Skeletal muscle cell (primary cell): ENCODE measurements around the gene USHBP1.

Source experiments
- DNase-seq: peaks from one replicate; pipeline ENCODE4 v3.0.0-alpha.2; 2010; ENCODE audit warnings: low read depth
- H3K4me3 ChIP-seq: 2 replicates; pipeline ENCODE4 v1.5.1; 2011; ENCODE audit warnings: low read depth, mild to moderate bottlenecking, control low read depth, low read length, moderate library complexity

Gene USHBP1

GRCh38 chr19:17200408-17201079 is 64.0 kb downstream of the USHBP1 start:
- no peak for DNase-seq
- no peak overlapping the region for H3K4me3 ChIP-seq
